HEK293 (cell line): ENCODE results near the gene VPS26C.
A peak's percentile ranks its signal among the peaks of the same experiment; 100 is the strongest.

Source experiments
- BCL6B ChIP-seq: fragments of 450-650 bp; formaldehyde crosslinking; IDR thresholded peaks from 2 replicates; pipeline ENCODE4 v1.5.1; 2017; ENCODE audit warnings: missing biosample characterization, missing genetic modification characterization
- EGR2 ChIP-seq: fragments of 450-650 bp; formaldehyde crosslinking; IDR thresholded peaks from 2 replicates; pipeline ENCODE4 v1.5.1; 2016; ENCODE audit warnings: low read depth, missing biosample characterization, missing genetic modification characterization
- GLIS1 ChIP-seq: fragments of 450-650 bp; formaldehyde crosslinking; IDR thresholded peaks from 2 replicates; pipeline ENCODE4 v1.5.1; 2016; ENCODE audit warnings: missing biosample characterization, missing genetic modification characterization
- HOXD13 ChIP-seq: sonication (generic); formaldehyde crosslinking; IDR thresholded peaks from 2 replicates; pipeline ENCODE4 v1.8.0; 2022; ENCODE audit warnings: missing genetic modification reagents, borderline replicate concordance
- INSM2 ChIP-seq: fragments of 450-650 bp; formaldehyde crosslinking; IDR thresholded peaks from 2 replicates; pipeline ENCODE4 v1.5.1; 2016; ENCODE audit warnings: missing biosample characterization, missing genetic modification characterization
- KLF8 ChIP-seq: fragments of 450-650 bp; formaldehyde crosslinking; IDR thresholded peaks from 2 replicates; pipeline ENCODE4 v1.5.1; 2016; ENCODE audit warnings: missing biosample characterization, missing genetic modification characterization
- PRDM4 ChIP-seq: fragments of 450-650 bp; formaldehyde crosslinking; IDR thresholded peaks from 2 replicates; pipeline ENCODE4 v1.5.1; 2017; ENCODE audit warnings: missing biosample characterization, missing genetic modification characterization
- SETDB1 ChIP-seq: IDR thresholded peaks from one replicate; pipeline ENCODE4 v1.6.1; 2017; ENCODE audit warnings: mild to moderate bottlenecking, low read length, moderate library complexity, mixed read lengths; ENCODE audit not compliant: insufficient read length
- SP3 ChIP-seq: fragments of 450-650 bp; formaldehyde crosslinking; IDR thresholded peaks from 2 replicates; pipeline ENCODE4 v1.5.1; 2016; ENCODE audit warnings: missing biosample characterization, missing genetic modification characterization
- TSHZ1 ChIP-seq: fragments of 450-650 bp; formaldehyde crosslinking; IDR thresholded peaks from 2 replicates; pipeline ENCODE4 v1.5.1; 2016; ENCODE audit warnings: missing biosample characterization, missing genetic modification characterization, borderline replicate concordance
- ZBTB11 ChIP-seq: fragments of 450-650 bp; formaldehyde crosslinking; conservative IDR thresholded peaks from 2 replicates; pipeline ENCODE4 v1.5.1; 2016; ENCODE audit warnings: low read depth, missing biosample characterization, missing genetic modification characterization
- ZBTB17 ChIP-seq: fragments of 450-650 bp; formaldehyde crosslinking; IDR thresholded peaks from 2 replicates; pipeline ENCODE4 v1.5.1; 2016; ENCODE audit warnings: missing biosample characterization, missing genetic modification characterization
- ZBTB48 ChIP-seq: fragments of 450-650 bp; formaldehyde crosslinking; IDR thresholded peaks from 2 replicates; pipeline ENCODE4 v1.5.1; 2016; ENCODE audit warnings: missing biosample characterization, missing genetic modification characterization
- ZBTB7A ChIP-seq: fragments of 450-650 bp; formaldehyde crosslinking; IDR thresholded peaks from 2 replicates; pipeline ENCODE4 v1.5.1; 2016; ENCODE audit warnings: low read depth, missing biosample characterization, missing genetic modification characterization
- ZFHX2 ChIP-seq: fragments of 450-650 bp; formaldehyde crosslinking; conservative IDR thresholded peaks from 2 replicates; pipeline ENCODE4 v1.5.1; 2016; ENCODE audit warnings: missing biosample characterization, missing genetic modification characterization
- ZNF302 ChIP-seq: fragments of 450-650 bp; formaldehyde crosslinking; IDR thresholded peaks from 2 replicates; pipeline ENCODE4 v1.5.1; 2016; ENCODE audit warnings: missing biosample characterization, missing genetic modification characterization, low read depth
- ZNF366 ChIP-seq: fragments of 450-650 bp; formaldehyde crosslinking; conservative IDR thresholded peaks from 2 replicates; pipeline ENCODE4 v1.5.1; 2016; ENCODE audit warnings: missing biosample characterization, missing genetic modification characterization
- ZNF398 ChIP-seq: fragments of 450-650 bp; formaldehyde crosslinking; IDR thresholded peaks from 2 replicates; pipeline ENCODE4 v1.5.1; 2017; ENCODE audit warnings: missing biosample characterization, missing genetic modification characterization
- ZNF530 ChIP-seq: fragments of 450-650 bp; formaldehyde crosslinking; IDR thresholded peaks from 2 replicates; pipeline ENCODE4 v1.5.1; 2016; ENCODE audit warnings: low read depth, missing biosample characterization, missing genetic modification characterization
- ZNF585B ChIP-seq: fragments of 450-650 bp; formaldehyde crosslinking; IDR thresholded peaks from 2 replicates; pipeline ENCODE4 v1.5.1; 2016; ENCODE audit warnings: missing biosample characterization, missing genetic modification characterization
- ZNF600 ChIP-seq: fragments of 450-650 bp; formaldehyde crosslinking; IDR thresholded peaks from 2 replicates; pipeline ENCODE4 v1.5.1; 2016; ENCODE audit warnings: missing biosample characterization, missing genetic modification characterization
- ZNF658 ChIP-seq: fragments of 450-650 bp; formaldehyde crosslinking; IDR thresholded peaks from 2 replicates; pipeline ENCODE4; 2016; ENCODE audit warnings: missing biosample characterization, missing genetic modification characterization
- ZNF747 ChIP-seq: fragments of 450-650 bp; formaldehyde crosslinking; IDR thresholded peaks from 2 replicates; pipeline ENCODE4 v1.5.1; 2016; ENCODE audit warnings: missing biosample characterization, missing genetic modification characterization
- ZNF76 ChIP-seq: fragments of 450-650 bp; formaldehyde crosslinking; IDR thresholded peaks from 2 replicates; pipeline ENCODE4; 2016; ENCODE audit warnings: low read depth, missing biosample characterization, missing genetic modification characterization, borderline replicate concordance

The VPS26C gene

GRCh38 chr21:37257511-37257966 is 9.6 kb downstream of the VPS26C start (continued):
- peak; percentile 56 for TF ChIP-seq ZBTB11 (tag by site-specific recombination)
- TF ChIP-seq ZNF398 (tag by site-specific recombination), result peak; percentile 91
- peak; percentile 47 for TF ChIP-seq ZNF366 (tag by site-specific recombination)
- TF ChIP-seq TSHZ1 (tag by site-specific recombination), result no peak
- no peak for TF ChIP-seq ZNF658
- peak; percentile 85 for TF ChIP-seq ZBTB17 (tag by site-specific recombination)
- 0 out of 2 replicates have a peak, but pooled peaks have one; percentile 34 for TF ChIP-seq ZBTB7A (tag by site-specific recombination)
- peak; percentile 94 for TF ChIP-seq ZFHX2 (tag by site-specific recombination)
- no peak for TF ChIP-seq HOXD13 (CRISPR knock-in tag)
- peak; percentile 62 for TF ChIP-seq SP3 (tag by site-specific recombination)
- no peak for TF ChIP-seq SETDB1
- TF ChIP-seq KLF8, result peak; percentile 73; the same call in 1 of the 2 replicates
- no peak for TF ChIP-seq PRDM4 (tag by site-specific recombination)
- TF ChIP-seq BCL6B (tag by site-specific recombination), result no peak
- peak; percentile 99 for TF ChIP-seq ZBTB48 (tag by site-specific recombination)
- peak; percentile 91 for TF ChIP-seq EGR2 (tag by site-specific recombination)
- TF ChIP-seq GLIS1 (tag by site-specific recombination), result peak; percentile 55; the same call in 1 of the 2 replicates
- TF ChIP-seq ZNF302 (tag by site-specific recombination), result no peak
- no peak for TF ChIP-seq INSM2 (tag by site-specific recombination)
- TF ChIP-seq ZNF747, result no peak
- TF ChIP-seq ZNF600 (tag by site-specific recombination), result peak; percentile 61; the same call in 1 of the 2 replicates
- no peak for TF ChIP-seq ZNF530 (tag by site-specific recombination)
- peak; percentile 31; the same call in 1 of the 2 replicates for TF ChIP-seq ZNF76 (tag by site-specific recombination)
- TF ChIP-seq ZNF585B (tag by site-specific recombination), result no peak
